Measurements from ENCODE around the gene ZEB1. TPM values are rescaled to one million over a fixed set of nuclear protein-coding genes. Genes with fewer than 3 reads are reported as not detected.

ZEB1 gene
- total RNA-seq, 1 experiment from 2014 or later = 0.39 TPM

DNA sequence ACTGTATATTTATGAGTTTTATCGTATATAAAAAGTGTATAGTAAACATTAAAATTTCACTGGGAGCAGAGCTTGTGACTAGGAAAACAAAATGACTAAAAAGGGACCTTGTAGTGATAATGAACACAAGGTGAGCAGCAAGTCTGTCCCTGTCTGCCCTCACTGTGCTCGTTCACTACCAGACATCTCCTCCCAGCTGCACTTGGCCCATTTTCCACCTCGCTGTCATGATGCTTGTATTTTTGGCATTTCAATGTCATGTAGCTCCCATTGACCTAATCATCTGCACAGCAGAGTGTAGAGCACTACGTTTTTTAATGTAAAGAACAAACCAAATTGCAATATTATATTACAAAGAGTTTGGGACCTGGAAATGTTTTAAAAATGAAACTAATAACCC is 207.2 kb downstream of the ZEB1 start:
- Histone ChIP-seq H3K23me2 (ENCODE audit: insufficient read length, low read depth, low read length, poor library complexity, severe bottlenecking) (no peaks in the 10 kb centered on the region), H3K4me1 (ENCODE audit: insufficient read depth, low read length) (peaks cover under 1% of the 10 kb centered on the region; the same call in 1 of the 2 replicates), H2AFZ (ENCODE audit: low read length) (no peak overlapping the region), H3K56ac (ENCODE audit: insufficient read length, low read depth, low read length) (no peak overlapping the region), H4K8ac (replicated peaks; ENCODE audit: insufficient read length, low read depth, low read length) (no peak overlapping the region), H3K23ac (ENCODE audit: insufficient read length, low read depth, low read length) (no peak overlapping the region), H3K79me1 (ENCODE audit: insufficient read depth, low read depth, low read length, poor library complexity, severe bottlenecking) (no peaks in the 10 kb centered on the region), H2BK120ac (ENCODE audit: low read depth, low read length, poor library complexity, severe bottlenecking) (no peak overlapping the region), H3K4ac (ENCODE audit: low read depth, low read length) (no peak overlapping the region), H3K79me2 (ENCODE audit: insufficient read depth, low read length) (no peaks in the 10 kb centered on the region), H3K27ac (ENCODE audit: insufficient read length, low read depth, low read length) (no peak overlapping the region), H2AK5ac (ENCODE audit: insufficient read length, low read length) (no peak overlapping the region), H4K5ac (ENCODE audit: insufficient read length, low read depth, low read length) (no peak overlapping the region), H2BK12ac (ENCODE audit: insufficient read length, low read depth, low read length) (no peak overlapping the region), H2BK15ac (ENCODE audit: low read depth, low read length) (no peak overlapping the region), H4K20me1 (ENCODE audit: control insufficient read depth, insufficient read depth, insufficient read length) (no peaks in the 10 kb centered on the region), H3K9me3 (ENCODE audit: control insufficient read depth, low read depth, low read length) (no peaks in the 10 kb centered on the region), H3K14ac (ENCODE audit: insufficient read depth, low read length) (no peak overlapping the region), H3K27me3 (ENCODE audit: insufficient read depth, low read length) (no peaks in the 10 kb centered on the region), H2BK5ac (ENCODE audit: insufficient read length, low read length) (no peak overlapping the region), H3T11ph (ENCODE audit: low read length) (no peak overlapping the region), H2BK20ac (ENCODE audit: low read depth, low read length, poor library complexity, severe bottlenecking) (no peak overlapping the region), H3K9ac (ENCODE audit: extremely low read depth, insufficient read length, low read length) (no peak overlapping the region), H4K91ac (ENCODE audit: insufficient read length, low read depth, low read length) (no peak overlapping the region), H3K18ac (ENCODE audit: insufficient read length, low read depth, low read length) (no peak overlapping the region), H3K4me2 (ENCODE audit: insufficient read depth, insufficient read length, low read length) (no peak overlapping the region)
- Mint-ChIP-seq H3K4me3 (no peak overlapping the region), H3K27ac (no peak overlapping the region), H3K27me3 (ENCODE audit: low read depth) (peaks cover 3% of the 10 kb centered on the region), H3K9me3 (no peaks in the 10 kb centered on the region), H3K36me3 (ENCODE audit: insufficient read depth in 1 of 3, low read depth in 3 of 3) (peaks cover 0 to 3% (median 0%) of the 10 kb centered on the region in 3 experiments; a peak in 1 of 7 replicates), H3K4me1 (peaks cover 14% of the 10 kb centered on the region in 2 experiments)
- no CpG with 5 or more reads among the region's 4 CpGs for WGBS (ENCODE audit: extremely low coverage, insufficient read length, low lambda C conversion rate)
- TF ChIP-seq, protein P1, sequence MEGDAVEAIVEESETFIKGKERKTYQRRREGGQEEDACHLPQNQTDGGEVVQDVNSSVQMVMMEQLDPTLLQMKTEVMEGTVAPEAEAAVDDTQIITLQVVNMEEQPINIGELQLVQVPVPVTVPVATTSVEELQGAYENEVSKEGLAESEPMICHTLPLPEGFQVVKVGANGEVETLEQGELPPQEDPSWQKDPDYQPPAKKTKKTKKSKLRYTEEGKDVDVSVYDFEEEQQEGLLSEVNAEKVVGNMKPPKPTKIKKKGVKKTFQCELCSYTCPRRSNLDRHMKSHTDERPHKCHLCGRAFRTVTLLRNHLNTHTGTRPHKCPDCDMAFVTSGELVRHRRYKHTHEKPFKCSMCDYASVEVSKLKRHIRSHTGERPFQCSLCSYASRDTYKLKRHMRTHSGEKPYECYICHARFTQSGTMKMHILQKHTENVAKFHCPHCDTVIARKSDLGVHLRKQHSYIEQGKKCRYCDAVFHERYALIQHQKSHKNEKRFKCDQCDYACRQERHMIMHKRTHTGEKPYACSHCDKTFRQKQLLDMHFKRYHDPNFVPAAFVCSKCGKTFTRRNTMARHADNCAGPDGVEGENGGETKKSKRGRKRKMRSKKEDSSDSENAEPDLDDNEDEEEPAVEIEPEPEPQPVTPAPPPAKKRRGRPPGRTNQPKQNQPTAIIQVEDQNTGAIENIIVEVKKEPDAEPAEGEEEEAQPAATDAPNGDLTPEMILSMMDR (conservative IDR thresholded peaks at IDR 0.05) = no peak
- DNase-seq = no peak
